Stimulated activated CD4-positive, alpha-beta T cell treated with anti-CD3 and anti-CD28 coated beads, Interleukin-2, amount 100 ng/mL, for 48 hours (primary cell): ENCODE results near the gene RPP25L.
A peak's percentile ranks its signal among the peaks of the same experiment; 100 is the strongest.
"Not testable (repeated sequence)": the region's sequence is repeated elsewhere in the genome, so short reads cannot be mapped to it uniquely, and the experiment has no call there.

Experiments used
- DNase-seq, 2 donors: peaks; one replicate each; pipeline ENCODE4 v3.0.0-alpha.2; 2020

The RPP25L gene, protein sequence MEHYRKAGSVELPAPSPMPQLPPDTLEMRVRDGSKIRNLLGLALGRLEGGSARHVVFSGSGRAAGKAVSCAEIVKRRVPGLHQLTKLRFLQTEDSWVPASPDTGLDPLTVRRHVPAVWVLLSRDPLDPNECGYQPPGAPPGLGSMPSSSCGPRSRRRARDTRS

DNA sequence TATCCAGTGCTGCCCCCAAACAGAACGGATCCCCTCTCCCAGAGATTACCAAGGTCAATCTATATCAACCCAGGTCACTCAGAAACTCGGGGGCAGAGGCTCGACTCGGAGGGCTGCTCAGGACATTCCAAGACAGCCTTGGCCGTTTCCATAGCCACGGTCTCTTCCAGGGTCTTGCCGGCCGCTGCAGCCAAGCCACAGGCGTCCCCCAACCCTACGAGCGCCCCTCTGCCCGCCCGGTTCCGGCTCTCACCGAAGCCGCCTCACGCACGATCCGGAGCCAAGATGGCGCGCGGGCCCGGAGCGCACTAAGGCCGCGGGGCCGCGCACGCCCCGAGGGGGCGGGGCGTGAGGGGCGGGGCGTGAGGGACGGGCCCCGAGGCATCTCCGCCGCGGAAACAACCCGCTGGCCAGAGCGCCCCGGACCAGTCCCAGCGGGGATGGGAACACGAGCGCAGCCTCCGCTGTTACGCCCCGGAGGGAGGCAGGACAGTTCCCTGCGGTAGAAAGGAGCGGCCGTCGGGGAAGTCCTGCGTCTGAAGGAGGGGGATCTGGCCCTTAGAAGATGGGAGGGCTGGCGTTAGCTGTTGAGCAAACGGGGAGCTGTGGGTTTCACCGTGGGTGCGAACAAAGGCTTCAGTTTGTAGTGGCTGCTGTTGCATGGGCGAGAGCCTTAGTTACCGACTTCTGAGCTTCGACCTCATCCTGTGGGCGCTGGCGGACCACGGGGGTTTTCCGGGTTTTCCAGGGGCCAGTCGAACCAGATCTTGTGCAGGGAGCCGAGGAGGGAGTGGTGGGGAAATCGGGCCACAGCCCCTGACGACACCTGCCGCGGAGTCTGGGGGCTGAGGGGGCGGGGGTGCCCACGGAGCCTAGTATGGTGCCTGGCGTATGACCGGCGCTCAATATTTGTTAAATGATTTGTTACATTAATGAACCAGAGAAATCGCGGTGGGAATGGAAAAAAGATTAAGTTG is at the start of gene RPP25L:
Gene RPP25L, minus strand, starts transcription at position 287 of the 977 bp plus-strand sequence. CDS start 801 bp downstream, outside the sequence.
- DNase-seq: peak; percentile 77 to 83

DNA sequence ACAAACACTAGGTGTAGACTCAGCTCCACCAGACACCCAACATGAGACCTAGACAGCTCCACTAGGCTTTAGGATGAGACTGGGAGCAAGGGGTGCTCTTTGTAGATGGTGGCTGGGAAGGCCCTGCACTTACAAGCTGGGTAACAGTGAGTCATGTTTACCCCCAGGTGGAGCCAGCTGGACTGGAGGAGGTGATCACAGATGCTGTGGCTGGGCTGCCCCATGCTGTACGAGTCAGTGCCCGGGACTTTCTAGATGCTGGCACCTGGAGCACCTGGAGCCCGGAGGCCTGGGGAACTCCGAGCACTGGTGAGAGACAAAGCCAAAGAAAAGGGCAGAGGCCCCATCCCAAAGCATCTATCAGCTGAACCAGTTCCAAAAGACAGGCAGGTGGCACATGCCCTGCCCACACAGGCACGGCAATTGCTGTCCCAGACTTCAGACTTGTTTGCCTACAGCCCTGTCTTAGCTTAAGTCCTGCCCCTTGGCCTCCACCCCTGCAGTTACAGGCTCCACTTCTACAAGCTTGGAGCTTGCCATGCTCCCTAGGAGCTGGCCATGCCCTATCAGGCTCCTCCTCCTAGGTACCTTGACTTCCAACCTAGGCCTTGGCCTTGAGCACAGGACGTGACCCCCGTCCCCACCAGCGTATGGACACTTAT is 47.8 kb upstream of the RPP25L start:
- no peak for DNase-seq

DNA sequence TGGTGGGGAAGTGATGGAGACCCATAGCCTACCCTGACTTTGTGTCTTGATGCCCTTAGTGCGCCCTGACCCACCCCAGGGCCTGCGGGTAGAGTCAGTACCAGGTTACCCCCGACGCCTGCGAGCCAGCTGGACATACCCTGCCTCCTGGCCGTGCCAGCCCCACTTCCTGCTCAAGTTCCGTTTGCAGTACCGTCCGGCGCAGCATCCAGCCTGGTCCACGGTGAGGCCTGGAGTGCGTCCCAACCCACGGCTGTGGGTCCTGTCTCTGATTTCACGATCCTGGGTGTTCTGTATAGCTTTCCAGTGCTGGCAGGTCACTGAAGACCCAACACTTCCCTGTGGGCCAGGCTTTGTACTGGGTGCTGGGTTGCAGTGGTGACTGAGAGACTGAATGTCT is 46.6 kb upstream of the RPP25L start:
- no peak for DNase-seq

DNA sequence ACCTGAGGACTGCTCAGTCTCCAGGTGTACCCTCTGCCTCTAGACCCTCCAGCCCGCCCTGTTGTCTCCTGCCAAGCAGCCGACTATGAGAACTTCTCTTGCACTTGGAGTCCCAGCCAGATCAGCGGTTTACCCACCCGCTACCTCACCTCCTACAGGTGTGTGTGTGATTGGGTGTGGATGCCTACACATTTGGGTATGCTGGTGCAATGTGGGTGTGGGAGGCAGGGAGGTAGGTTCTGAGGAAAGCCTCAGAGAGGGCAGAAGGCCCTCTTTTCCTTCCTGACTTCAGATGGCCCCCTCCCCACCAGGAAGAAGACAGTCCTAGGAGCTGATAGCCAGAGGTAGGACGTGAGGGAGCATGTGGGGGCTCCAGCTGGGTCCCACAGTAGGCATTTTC is 45.1 kb upstream of the RPP25L start:
- no peak for DNase-seq

DNA sequence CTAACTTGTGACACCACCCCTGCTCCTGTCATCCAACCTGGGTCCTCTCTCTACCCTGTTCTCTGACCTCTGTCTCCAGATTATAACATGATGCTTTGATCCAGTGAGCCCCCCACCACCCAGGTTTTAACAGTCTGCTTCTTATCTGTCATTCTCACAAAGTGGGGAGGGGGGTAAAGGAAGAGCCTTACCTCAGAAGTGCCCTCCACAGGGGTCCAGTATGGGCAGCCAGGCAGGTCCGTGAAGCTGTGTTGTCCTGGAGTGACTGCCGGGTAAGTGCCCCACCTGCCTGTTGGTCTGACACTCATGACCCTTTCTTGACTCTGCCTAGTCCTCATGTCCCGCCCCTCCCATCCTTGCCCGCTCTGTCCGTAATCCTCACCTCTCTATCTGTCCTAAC is 43.5 kb upstream of the RPP25L start:
- DNase-seq: no peak

DNA sequence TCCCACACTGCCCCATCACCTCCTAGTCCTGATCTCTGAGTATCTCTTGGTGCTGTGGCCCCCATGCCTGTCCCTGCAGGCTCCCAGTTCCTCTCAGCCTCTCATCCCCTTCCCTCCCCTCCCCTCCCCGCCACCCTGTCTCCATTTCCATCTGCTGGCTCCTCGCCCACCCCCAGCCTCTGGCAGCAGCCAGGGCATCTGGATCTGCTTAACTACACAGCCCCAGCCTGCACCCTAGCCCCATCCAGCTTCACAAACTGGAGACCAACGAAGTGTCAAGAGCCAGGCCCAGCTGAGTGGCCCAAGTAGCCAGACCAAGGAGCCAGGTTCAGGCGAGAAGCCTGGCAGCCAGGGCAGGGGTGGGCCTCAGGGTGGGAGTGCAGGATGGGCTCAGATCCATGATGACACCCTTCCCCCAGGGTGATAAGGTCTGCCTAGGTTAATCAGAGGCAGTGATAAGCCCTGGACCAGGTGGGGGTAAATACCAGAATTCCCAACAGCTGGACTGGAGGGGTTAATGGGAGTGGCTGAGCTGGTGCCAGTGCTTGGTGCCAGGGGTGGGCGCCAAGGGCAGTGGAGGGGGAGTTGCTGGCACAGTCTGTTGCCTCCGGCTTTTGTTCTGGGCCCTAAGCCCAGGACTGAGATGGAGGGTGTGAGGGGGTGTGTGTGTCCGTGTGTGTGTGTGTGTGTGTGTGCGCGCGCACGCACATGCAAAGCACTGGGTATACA is 42.6 kb upstream of the RPP25L start:
- no peak for DNase-seq

DNA sequence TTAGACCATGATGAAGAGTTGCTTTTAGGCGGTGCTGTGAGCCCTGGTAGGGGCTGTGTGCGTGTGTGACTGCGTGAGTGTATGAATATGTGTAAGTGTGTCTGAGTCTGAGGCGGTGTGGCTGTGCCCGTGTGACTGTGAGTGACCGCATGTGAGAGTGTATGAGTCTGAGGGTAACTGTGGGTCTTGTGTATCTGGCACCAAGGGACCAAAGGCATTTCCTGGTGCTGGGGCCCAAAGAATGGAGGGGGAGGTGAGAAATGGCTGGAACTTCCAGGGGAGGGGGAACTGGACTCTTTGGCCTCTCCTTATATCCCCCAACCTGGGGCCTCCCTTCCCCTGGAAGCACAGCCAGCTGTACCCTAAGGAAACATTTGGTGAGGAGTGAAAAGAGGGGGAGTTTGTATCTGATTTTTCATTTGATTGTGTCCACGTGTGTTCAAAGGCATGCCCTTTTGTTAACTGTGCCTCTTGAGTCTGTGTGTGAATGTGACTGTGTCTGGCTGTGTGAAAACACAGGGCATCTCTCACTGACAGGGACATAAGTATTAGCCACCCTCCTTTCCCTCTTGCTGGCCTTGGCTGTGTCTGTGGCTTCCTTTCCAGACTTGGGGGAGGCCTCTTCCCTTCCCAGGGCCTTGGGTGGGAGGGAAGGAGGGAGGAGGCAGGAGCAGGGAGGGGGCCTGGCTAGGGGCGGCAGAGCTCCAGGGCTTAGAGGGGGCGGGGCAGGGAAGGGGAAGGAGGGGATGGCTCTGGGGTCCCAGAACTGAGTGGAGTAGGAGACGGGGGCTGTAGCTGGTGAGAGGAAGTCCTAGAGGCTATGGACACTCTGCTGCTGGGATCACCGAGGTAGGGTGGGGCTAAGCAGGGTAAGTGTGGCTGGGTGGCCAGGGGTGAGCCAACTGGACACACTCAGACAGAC is 41.5 kb upstream of the RPP25L start:
- no peak for DNase-seq

DNA sequence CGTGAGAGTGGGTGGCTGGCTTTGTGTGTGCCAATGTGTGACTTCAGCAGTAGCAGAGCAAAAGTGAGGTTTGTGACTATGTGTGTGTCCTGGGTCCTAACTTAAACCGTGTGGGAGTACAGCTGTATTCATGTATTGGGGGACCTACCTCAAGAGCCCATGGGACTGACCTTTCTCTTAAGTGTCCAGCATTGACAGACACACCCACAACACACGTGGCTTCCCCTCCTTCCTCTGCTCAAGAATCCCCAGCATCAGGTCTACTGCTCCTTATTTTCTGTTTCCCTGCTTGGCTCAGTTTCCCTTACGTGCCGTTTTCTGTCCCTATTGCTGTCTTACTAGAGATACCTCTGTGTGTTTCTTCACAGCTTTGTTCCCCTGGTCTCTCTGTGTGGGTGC is 40.7 kb upstream of the RPP25L start:
- no peak for DNase-seq

DNA sequence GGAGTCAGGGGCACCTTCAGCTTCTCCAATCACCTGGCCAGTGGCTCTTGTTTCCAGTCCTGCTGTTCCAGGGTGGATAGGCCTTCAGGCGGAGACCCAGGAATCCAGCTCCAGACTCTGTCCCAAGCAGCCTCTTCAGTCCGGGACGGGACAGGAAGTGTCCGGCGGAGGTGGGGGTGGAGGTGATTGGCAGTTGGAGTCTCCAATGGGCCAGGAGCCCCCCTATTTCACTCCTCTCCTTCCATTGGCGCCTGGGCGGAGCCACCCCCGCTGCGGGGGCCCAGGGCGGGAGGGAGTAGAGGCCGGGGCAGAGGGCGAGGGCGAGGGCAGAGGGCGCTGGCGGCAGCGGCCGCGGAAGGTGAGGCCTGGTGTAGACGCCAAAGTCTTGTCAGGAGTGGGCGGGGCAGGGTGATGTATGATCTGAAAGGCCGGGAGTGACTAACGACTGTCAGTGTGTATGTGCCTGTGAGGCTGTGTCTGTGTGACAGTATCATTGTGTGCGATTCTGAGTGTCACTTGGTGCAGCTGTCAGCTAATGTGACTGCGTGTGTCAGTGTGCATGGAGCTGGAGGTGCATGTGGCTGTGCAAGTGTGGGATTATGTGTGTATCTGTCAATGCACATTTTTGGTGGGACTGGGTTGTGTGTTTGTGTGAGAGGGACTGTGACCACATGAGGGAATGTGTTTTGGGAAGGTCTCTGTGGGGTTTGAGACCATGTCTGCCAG is 40.1 kb upstream of the RPP25L start, which contains the start of gene IL11RA:
Gene IL11RA, plus strand, starts transcription at position 310 of the 726 bp plus-strand sequence. CDS start 3,033 bp downstream, outside the sequence.
- DNase-seq: peak; percentile 25 to 43

DNA sequence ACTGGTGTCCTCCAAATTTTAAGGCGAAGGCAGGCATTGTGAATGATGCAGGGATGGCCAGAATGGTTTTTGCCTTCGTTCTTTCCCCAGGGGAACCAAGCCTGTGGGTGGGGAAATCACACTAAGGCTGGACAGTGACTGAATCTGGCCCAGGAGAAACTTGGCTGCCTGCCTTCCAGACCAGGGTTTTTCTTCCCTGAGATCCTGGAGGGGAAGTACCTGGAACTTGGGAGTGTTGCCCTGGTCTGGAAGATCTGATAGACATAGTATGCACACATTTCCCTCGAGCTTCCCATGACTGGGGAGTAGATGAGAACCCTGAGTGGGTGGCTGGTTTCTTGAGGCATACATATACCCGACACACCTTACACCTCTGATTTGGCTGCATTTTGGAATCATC is 39.4 kb upstream of the RPP25L start:
- DNase-seq: no peak

DNA sequence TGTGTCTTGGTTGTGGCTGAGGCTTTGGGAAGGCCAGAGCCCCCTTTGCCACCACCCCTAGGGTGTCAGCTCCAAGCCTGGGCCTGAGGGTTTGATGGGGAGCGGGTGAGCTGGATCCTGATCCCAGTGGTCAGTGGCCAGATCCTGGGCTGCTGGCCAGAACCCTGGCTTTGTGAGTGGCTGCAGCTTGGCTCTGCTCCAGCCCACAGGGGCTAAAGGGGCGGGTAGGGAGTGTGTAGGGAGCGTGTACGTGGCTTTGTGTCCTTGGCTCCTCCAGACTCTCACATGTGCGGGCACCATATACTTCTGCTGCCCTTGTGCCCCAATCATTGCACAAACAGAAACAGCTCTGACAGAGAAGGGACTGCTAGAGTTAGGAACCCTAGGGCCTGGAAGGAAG is 38.9 kb upstream of the RPP25L start:
- no peak for DNase-seq

DNA sequence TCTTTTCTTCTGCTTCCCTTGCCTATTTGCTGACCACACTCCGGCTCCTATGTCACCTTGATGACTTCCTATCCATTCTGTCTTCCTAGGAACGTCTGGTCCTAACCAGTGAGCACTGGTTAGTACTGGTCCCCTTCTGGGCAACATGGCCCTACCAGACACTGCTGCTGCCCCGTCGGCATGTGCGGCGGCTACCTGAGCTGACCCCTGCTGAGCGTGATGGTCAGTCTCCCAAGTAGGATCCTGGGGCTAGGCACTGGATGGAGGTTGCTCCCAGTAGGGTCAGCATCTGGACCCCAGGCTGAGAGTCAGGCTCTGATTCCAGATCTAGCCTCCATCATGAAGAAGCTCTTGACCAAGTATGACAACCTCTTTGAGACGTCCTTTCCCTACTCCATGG is 36.8 kb upstream of the RPP25L start:
- no peak for DNase-seq

DNA sequence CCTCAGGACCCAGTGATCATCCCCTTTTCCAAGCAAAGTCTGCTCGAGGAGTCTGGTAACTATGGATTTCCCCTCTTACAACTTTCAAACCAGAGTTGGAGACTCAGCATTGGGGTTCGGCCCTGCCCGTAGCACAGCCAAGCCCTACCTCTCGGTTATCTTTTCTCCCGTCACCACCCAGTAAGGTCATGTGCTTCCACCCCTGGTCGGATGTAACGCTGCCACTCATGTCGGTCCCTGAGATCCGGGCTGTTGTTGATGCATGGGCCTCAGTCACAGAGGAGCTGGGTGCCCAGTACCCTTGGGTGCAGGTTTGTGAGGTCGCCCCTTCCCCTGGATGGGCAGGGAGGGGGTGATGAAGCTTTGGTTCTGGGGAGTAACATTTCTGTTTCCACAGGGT is 35.8 kb upstream of the RPP25L start:
- no peak for DNase-seq

DNA sequence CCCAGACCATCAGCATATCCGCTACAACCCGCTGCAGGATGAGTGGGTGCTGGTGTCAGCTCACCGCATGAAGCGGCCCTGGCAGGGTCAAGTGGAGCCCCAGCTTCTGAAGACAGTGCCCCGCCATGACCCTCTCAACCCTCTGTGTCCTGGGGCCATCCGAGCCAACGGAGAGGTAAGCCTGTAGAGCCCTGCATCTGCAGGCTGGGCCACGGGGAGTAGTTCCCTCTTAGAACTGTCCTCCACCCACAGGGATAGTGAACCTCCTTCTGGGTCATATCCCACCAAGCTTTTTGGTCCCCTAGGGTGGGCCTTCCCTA is 35.1 kb upstream of the RPP25L start:
- no peak for DNase-seq

DNA sequence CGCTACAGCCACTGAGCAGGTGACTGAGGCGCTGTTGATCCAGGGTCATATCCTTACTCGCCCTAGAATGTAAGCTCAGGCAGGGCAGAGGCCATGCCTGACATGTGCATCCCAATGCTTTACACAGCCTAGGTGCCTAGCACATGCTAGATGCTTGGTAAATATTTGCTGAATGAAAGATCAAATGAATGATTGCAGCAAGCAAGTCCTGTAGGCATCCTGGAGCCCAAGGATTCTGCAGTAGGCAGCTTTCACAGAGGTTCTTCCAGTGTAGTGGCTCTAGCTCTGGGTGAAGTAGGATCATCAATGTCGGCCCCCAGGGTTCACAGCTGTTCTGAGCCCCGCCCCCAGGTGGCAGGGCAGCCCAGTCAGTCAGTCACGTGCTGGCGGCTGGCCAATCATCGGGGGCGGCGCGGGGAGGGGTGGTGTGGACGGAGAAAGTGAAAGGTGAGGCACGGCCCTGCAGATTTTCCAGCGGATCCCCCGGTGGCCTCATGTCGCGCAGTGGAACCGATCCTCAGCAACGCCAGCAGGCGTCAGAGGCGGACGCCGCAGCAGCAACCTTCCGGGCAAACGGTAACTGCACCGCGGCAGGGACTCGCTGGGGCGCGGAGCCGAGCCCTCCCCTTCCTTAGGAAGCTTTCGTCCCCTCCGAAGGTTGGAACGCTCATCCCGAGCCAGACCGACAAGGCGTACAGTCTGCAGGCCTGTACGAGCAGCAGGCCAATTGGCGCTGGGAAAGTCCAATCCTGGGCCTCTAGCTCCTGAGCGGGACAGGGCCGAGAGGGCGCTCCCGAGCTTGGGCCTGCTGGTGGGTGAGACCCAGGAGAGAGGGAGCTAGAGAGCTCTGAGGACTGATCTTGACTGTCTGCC is 34.5 kb upstream of the RPP25L start, which contains the start of gene GALT:
Gene GALT, plus strand, starts transcription at position 465 of the 873 bp plus-strand sequence. Its CDS starts 30 bp downstream, at position 495.
- DNase-seq: peak; percentile 98 to 99

DNA sequence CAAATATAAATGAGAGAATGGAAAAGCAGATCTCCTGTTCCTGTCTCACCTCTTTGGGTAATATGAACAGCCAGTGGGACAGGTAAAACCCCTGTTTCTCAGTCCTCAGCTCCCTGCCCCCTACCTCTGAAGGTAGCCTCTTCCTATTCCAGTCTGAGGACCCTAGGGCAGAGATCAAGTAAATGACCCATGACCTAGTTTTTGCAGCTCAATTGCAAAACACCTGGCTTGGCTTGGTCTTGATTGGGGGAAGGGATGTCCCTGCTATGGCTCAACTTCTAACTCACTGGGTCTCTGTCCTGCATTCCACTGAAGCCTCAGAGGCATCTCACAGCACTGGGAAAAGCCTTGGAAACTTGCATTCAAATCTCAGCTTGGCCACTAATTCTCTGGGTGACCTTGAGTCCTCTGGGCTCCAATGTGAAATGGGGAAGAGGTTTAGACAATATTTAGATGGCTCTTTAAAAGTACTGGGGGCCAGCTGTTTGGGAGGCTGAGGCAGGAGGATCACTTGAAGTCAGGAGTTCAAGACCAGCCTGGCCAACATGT is 32.9 kb upstream of the RPP25L start:
- no peak for DNase-seq

DNA sequence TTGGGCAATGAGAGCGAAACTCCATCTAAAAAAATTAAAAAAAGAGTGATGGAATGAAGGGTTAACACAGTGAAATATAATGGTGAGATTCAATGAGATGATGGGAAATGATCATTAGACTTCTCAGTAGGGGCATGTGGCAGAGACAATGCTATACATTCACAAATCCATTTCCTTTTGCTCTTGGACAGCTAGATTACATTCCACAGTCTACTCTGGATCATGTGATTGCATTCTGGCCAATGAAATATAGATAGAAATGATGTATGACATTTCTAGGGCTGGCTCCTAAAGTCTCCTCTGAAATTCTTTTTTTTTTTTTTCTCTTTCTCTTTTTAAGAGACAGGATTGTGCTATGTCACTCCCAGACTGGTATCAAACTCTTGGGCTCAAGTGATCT is 30.8 kb upstream of the RPP25L start:
- DNase-seq: no peak

DNA sequence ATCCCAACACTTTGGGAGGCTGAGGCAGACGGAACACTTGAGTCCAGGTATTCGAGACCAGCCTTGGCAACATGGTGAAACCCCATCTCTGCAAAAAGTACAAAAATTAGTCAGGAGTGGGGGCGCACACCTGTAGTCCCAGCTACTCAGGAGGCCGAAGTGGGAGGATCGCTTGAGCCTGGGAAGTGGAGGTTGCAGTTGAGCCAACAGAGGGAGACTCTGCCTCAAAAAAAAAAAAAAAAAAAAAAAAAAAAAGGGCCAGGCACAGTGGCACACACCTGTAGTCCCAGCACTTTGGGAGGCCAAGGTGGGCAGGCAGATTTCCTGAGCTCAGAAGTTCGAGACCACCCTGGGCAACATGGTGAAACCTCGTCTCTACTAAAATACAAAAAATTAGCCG is 27.4 kb upstream of the RPP25L start:
- DNase-seq: not testable (repeated sequence)

DNA sequence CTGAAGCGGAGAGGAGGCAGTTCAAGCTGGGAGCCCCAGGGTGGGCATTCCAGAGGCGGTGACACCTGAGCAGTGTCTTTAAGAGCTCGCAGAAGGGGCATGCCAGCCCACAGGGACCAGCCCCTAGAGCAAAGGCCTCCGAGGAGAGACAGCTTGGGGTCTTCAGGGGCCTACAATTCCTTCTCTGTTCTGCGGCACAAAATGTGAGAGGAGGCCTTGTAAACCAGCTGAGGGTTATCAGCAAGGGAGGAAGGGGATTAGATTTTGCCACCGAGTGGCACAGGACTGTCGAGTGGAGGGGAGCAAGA is 26.2 kb upstream of the RPP25L start:
- no peak for DNase-seq
